HS-5 (cell line): ENCODE results near the gene SARS2.
"Not testable (repeated sequence)": the region's sequence is repeated elsewhere in the genome, so short reads cannot be mapped to it uniquely, and the experiment has no call there.

ENCODE experiments used
- DNase-seq: peaks from one replicate; pipeline ENCODE4 v3.0.0-alpha.2; 2012; ENCODE audit warnings: low read depth

SARS2 gene

GRCh38 chr19:38892841-38893240, 37.7 kb downstream of the SARS2 start:
- DNase-seq, result no peak

DNA sequence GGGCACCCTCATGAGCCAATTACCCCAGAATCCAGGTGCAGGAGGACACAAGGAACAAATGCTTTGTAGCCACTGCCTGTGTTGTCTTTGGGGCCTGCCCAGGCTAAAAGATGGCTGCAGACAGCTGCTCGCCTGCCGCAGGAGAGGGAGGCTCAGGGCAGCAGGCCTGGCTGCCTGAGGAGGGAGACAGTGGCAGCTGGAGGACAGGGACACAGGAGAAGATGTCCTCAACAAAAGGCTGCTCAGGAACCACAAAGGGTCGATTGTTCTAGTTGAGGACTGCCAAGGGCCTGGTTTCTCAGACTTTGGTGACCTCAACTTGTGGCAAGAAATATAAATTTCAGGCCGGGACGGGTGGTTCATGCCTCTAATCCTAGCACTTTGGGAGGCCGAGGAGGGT, 38.8 kb downstream of the SARS2 start:
- no peak for DNase-seq

DNA sequence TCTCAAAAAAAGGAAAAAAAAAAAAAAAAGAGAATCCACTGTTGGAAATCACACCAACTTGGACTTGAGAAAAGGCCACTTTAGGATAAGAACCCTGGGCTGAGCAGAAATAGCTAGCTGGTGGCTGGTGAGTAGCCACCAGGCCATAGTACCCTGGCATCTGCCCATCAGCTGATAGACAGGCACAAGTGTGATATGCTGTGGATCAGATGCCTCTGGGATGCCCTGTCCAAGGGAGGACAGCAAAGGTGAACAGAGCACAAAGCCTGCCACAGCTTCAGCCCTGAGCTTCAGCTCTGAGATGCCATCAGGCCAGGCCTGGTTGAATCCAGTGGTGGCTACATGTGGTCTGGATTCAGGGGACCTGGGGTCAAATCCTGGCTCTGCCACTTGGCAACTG, 39.9 kb downstream of the SARS2 start:
- DNase-seq, result no peak

GRCh38 chr19:38889803-38890202, 40.8 kb downstream of the SARS2 start:
- no peak for DNase-seq

DNA sequence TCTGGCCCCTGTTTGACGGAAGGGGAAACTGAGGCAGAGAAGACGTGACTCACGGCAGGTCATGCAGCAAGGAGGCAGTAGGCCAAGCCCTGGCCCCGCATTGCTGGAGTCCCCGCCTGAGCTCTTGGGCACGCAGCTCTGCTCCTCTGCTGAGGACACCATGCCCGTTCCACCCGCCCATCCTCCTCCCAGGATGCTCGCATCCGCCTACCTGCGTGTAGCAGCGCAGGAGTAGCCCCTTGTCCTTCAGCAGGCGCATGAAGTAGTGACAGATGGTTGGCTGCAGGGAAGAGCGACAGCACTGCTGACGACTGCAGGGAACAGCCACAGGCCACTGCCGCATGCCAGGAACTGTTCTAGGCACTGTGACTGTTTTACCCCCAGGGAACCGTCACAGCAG, 41.7 kb downstream of the SARS2 start:
- DNase-seq, result no peak

GRCh38 chr19:38884691-38885090, 45.9 kb downstream of the SARS2 start:
- not testable (repeated sequence) for DNase-seq

GRCh38 chr19:38883286-38883685, 47.3 kb downstream of the SARS2 start:
- DNase-seq, result no peak

- DNase-seq, result no peak
These were observed 49.5 kb downstream of the SARS2 start for GRCh38 chr19:38880882-38881609.

DNA sequence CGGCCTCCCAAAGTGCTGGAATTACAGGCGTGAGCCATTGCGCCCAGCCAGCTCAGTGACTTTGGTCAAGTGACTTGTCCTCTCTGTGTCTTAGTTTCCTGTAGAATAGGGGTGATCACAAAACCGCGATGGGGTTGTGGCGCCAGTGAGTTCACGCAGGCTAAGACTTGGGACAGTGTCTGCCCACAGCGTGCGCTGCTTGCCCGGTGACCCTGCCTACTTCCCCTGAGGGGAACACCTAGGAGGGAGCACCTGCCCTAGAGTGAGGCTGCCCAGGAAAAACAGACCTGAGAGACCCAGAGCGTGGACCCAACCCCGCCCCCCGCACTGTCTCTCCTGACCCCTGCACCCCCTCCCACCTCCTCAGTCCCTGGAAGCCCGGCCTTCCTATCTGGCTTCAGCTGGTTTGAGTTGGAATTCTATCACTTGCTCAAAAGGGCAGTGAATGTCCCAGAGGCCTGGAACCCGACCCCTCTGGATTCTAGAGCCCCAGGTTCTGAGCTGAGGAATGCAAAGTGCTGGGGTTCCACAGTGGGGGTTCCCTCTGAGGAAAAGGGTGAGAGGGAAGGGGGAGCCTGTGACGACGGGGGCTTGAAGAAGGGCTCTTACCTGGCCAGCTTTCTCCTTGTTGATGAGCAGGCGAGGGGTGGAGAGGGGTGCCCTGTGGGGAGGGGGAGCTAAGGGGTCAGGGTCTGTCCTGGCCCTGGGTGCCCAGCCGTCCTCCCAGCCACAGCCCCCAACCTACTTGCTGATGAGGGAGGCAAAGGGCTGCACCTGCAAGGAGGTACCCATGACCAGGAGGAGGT, 50.3 kb downstream of the SARS2 start:
- no peak for DNase-seq

GRCh38 chr19:38879400-38879751, 51.2 kb downstream of the SARS2 start:
- no peak for DNase-seq

GRCh38 chr19:38878575-38879399, 51.8 kb downstream of the SARS2 start:
- DNase-seq, result no peak

DNA sequence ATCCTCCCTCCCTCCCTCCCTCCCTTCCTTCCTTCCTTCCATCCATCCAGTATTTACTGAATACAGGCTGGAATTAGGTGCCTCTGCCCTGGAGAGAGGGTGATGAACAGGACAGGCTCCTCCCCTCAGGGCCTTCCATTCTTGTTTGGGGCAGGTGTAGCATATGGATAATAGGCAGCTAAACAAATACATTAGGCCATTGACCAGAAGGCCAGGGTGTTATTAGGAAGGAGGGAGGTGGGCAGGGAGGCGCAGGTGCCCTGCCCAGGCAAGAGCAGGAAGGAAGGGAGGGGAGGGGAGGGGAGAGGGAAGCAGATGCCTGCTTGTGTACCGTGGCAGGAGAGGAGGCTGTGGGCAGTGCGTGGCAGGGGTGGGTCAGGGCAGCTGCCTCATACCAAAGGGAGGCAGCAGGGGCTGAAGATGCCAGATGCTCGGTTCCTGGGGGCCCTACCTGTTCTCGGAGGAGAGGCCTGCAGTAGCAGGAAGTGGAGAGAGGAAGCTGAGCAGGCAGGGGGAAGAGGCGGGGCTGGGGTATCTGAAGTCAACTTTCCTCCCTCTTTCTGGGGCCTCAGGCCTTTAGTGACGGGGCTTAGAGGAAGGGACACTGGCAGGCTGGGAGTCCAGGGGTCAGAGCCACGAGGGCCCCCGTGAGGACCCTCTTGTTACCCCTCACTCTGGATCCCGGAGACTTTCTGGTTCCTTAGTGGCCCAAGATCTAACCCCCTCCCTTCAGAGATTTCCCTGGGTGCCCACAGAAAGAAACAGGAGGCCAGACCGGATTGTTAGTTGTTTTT, 52.6 kb downstream of the SARS2 start, which contains the start of gene RINL:
RINL (minus strand) TSS at position 495 of the 794 bp plus-strand sequence. CDS start 1,533 bp downstream, outside the sequence.
- DNase-seq, result no peak

DNA sequence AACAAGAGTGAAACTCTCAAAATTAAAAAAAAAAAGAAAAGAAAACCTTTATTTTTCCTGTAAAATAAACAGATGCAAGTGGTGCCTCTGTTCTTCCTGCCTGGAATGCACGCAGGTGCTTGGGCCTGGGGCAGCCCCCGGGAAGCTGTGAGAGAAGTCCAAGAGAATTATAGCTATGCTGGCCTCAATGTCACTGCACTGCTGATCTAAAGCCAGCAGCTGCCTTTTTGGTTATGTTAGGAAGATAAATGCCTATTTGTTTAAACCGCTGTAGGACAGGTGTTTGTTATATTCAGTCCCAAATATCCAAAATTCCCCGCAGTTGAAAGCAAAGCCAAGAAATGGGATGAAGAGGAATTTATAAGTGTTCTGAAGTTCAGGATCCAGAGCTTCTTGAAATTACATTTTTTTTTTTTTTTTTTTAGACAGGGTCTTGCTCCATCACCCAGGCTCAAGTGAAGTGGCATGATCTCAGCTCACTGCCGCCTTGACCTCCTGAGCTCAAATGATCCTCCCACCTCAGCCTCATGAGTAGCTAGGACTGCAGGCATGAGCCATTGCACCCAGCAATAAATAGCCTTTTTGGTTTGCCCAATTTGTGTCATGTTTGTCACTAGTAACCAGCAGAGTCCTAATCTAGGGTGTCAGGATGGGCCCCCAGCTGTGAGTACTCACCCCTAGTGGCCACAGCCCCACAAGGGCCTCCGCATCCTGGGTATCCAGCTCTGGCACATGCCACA, 54.7 kb downstream of the SARS2 start:
- no peak for DNase-seq

- DNase-seq, result not testable (repeated sequence)
These were observed 57.2 kb downstream of the SARS2 start for GRCh38 chr19:38873400-38873799.

DNA sequence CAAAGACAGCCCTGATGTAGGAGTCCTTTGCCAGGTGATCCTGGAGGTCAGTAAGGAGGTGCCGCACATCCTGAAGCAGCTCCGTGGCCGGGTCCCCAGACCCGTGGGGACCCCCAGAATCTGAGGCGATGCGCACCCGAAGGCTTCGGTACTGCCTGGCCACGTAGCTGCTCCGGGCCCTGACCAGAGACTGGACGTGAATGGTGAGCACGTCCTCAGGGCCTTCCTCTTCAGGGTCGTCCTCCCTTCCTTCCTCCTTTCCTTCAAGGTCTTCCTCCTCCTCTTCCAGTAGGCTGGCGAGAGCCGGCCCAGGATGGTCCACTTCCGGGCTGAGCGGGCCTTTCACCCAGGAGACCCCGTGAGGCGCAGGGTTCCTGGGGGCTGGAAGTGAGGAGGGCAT, 60.0 kb downstream of the SARS2 start:
- DNase-seq, result no peak

GRCh38 chr19:38869836-38870607, 60.5 kb downstream of the SARS2 start:
- DNase-seq, result no peak

- no peak for DNase-seq
These were observed 61.3 kb downstream of the SARS2 start for GRCh38 chr19:38869160-38869835.

GRCh38 chr19:38868551-38868950, 62.0 kb downstream of the SARS2 start:
- DNase-seq, result no peak

DNA sequence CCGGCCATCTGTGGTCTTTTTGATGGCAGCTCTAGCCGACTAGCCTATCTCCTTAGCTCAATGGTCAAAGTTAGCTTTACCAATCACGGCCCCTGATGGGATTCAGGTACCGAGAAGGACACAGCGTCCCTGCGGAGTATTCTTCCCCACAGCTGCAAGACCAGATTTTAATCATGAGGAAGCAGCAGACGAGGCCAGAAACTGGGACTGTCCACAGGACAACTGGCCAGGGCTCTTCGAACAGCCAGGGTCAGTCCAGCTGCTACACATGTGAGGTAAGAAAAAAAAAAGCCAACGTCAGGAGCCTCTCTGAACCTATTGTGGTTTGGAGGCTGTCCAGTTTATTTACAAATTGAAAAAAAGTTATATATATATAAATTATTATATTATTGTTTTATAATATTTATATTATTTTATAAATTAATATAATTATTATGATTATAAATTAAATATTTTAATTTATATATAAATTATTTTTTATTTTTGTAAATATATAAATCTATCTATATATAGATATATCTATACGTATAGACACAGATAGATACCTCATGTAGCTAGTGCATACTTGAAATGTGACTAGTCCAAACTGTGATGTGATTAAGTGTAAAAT, 63.3 kb downstream of the SARS2 start:
- no peak for DNase-seq
